Left renal pelvis (tissue), 4 donors: Measurements from ENCODE around the gene COPS4. TPM values are rescaled to one million over a fixed set of nuclear protein-coding genes. Genes with fewer than 3 reads are reported as not detected.
"Not testable (repeated sequence)": the region's sequence is repeated elsewhere in the genome, so short reads cannot be mapped to it uniquely, and the experiment has no call there.

ENCODE experiments used
- DNase-seq, 4 donors: peaks; one replicate each; pipeline ENCODE4 v3.0.0-alpha.2; 2013; ENCODE audit warnings: low read depth in 4 of 4, low spot score in 3 of 4
- polyA plus RNA-seq, 4 donors: library from polyadenylated mRNA; unstranded; fragments of 120-200 nt; gene quantifications; one replicate each; pipeline ENCODE4 v1.2.1, GENCODE V29; 2013; ENCODE audit not compliant: insufficient read length in 4 of 4

Gene COPS4
- 10 to 100 TPM; 70.4 to 96.1 (median 77.0) TPM for polyA plus RNA-seq

- peak; percentile 99 for DNase-seq
Measured at GRCh38 chr4:83034630-83035494, at the start of gene COPS4. Gene COPS4, plus strand, starts transcription at chr4:83035183. Its CDS starts 42 bp downstream, at chr4:83035225.

GRCh38 chr4:82987519-82987918 lies 47.5 kb upstream of the COPS4 start:
- DNase-seq = not testable (repeated sequence)

GRCh38 chr4:82988323-82988832 lies 46.6 kb upstream of the COPS4 start:
- DNase-seq = no peak

GRCh38 chr4:82989575-82990429 lies 45.2 kb upstream of the COPS4 start:
- DNase-seq = no peak

GRCh38 chr4:82994834-82995233 lies 40.1 kb upstream of the COPS4 start:
- DNase-seq = no peak

- DNase-seq = no peak
Measured at GRCh38 chr4:82998898-82999297, 36.1 kb upstream of the COPS4 start.

GRCh38 chr4:83002329-83002728 lies 32.7 kb upstream of the COPS4 start:
- no peak for DNase-seq

- DNase-seq = not testable (repeated sequence)
Measured at GRCh38 chr4:83003044-83003791, 31.8 kb upstream of the COPS4 start.

- DNase-seq = no peak
Measured at GRCh38 chr4:83009529-83009928, 25.5 kb upstream of the COPS4 start.

GRCh38 chr4:83010111-83010521 lies 24.9 kb upstream of the COPS4 start:
- DNase-seq = no peak

GRCh38 chr4:83010522-83011318 lies 24.3 kb upstream of the COPS4 start, which contains the start of gene LIN54:
Gene LIN54, minus strand, starts transcription at chr4:83010823. Its CDS starts 25,979 bp downstream, at chr4:82984844.
- DNase-seq = peak in 3 of 4 donors; percentile 21 to 41 (median 27)

- no peak for DNase-seq
Measured at GRCh38 chr4:83011689-83012199, 23.2 kb upstream of the COPS4 start.

GRCh38 chr4:83012200-83012686 lies 22.7 kb upstream of the COPS4 start:
- no peak for DNase-seq

GRCh38 chr4:83012687-83013419 lies 22.1 kb upstream of the COPS4 start:
- DNase-seq = peak; percentile 95 to 97 (median 96)

GRCh38 chr4:83013420-83013867 lies 21.5 kb upstream of the COPS4 start:
- DNase-seq = no peak

GRCh38 chr4:83013902-83014301 lies 21.1 kb upstream of the COPS4 start:
- DNase-seq = no peak

GRCh38 chr4:83019794-83020494 lies 15.0 kb upstream of the COPS4 start:
- DNase-seq = no peak
